ENCODE data around the gene ART3.

ART3 gene

DNA sequence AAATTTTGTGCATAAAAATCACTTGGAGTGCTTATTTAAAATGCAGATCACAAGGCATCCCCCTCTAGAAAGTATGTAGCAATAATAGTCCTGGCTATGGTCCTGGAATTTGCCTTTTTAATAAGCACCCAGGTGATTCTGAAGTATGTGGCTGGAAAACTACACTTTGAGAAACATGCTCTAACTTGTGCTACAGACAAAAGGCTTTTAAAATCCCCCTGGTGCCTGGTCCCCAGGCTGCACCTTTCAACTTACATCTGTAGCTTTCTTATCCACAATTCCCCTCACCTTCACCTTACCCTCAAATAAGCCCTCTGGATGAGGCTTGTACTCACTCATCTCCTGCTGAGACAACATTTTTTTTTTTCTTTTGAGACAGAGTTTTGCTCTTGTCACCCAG is 21.1 kb downstream of the ART3 start:
- no peaks in the 10 kb centered on the region for H3K27me3 ChIP-seq (ENCODE audit: insufficient read depth, low read length)
- no peak overlapping the region for H3K4me3 ChIP-seq (ENCODE audit: low read depth, low read length)
- H3K79me2 ChIP-seq (ENCODE audit: control insufficient read depth, insufficient read depth, low read length, unreplicated experiment): no peaks in the 10 kb centered on the region
- H2AFZ ChIP-seq (ENCODE audit: low read length, unreplicated experiment): no peak overlapping the region
- H3K4me1 ChIP-seq (ENCODE audit: control insufficient read depth, insufficient read depth, low read length, unreplicated experiment): peaks cover 6% of the 10 kb centered on the region
- no peak overlapping the region for H3K27ac ChIP-seq (ENCODE audit: low read depth, low read length)
- H3K36me3 ChIP-seq (ENCODE audit: insufficient read depth, low read length): no peaks in the 10 kb centered on the region

DNA sequence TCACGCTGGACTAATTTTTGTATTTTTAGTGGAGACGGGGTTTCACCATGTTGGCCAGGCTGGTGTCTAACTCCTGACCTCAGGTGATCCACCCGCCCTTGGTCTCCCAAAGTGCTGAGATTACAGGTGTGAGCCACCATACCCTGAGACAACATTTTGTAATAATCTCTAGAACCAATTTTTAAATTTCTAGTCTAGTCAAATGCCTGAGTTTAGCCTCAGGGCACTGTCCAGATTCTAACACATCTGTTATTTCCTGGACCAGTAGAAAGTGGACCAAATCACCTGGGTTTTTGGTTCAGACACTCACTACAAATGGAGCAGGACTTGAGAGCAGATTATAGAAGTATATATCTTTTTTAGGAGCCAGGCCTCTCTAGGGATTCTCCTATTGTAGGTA is 21.6 kb downstream of the ART3 start:
- H3K27ac ChIP-seq (ENCODE audit: low read depth, low read length): no peak overlapping the region
- H3K4me1 ChIP-seq (ENCODE audit: control insufficient read depth, insufficient read depth, low read length, unreplicated experiment): peaks cover 1% of the 10 kb centered on the region
- no peaks in the 10 kb centered on the region for H3K36me3 ChIP-seq (ENCODE audit: insufficient read depth, low read length)
- H3K27me3 ChIP-seq (ENCODE audit: insufficient read depth, low read length): no peaks in the 10 kb centered on the region
- H3K4me3 ChIP-seq (ENCODE audit: low read depth, low read length): no peak overlapping the region
- H3K79me2 ChIP-seq (ENCODE audit: control insufficient read depth, insufficient read depth, low read length, unreplicated experiment): no peaks in the 10 kb centered on the region
- H2AFZ ChIP-seq (ENCODE audit: low read length, unreplicated experiment): no peak overlapping the region

DNA sequence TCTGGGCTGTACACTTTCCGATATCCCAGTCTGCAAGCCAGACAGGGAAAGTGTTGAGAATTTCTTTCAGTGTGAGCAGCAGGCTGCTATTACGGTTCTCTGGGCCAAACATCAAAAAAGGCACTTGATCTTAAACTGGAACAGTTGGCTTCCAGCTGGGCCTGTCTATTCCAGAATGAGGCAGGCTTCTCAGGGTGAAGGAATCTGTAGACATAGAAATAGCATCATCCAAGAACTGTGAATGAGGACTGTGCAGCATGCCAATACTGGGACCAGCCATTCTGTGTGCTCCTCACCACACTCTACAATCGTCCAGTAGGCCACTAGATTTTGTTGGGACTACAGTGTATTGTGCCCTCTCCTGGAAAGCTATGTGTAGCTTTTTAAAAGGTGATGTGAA is 31.1 kb downstream of the ART3 start:
- H3K27me3 ChIP-seq (ENCODE audit: insufficient read depth, low read length): no peaks in the 10 kb centered on the region
- H3K4me1 ChIP-seq (ENCODE audit: control insufficient read depth, insufficient read depth, low read length, unreplicated experiment): no peaks in the 10 kb centered on the region
- H3K4me3 ChIP-seq (ENCODE audit: low read depth, low read length): no peak overlapping the region
- no peaks in the 10 kb centered on the region for H3K79me2 ChIP-seq (ENCODE audit: control insufficient read depth, insufficient read depth, low read length, unreplicated experiment)
- H2AFZ ChIP-seq (ENCODE audit: low read length, unreplicated experiment): no peak overlapping the region
- no peak overlapping the region for H3K27ac ChIP-seq (ENCODE audit: low read depth, low read length)
- no peaks in the 10 kb centered on the region for H3K36me3 ChIP-seq (ENCODE audit: insufficient read depth, low read length)

DNA sequence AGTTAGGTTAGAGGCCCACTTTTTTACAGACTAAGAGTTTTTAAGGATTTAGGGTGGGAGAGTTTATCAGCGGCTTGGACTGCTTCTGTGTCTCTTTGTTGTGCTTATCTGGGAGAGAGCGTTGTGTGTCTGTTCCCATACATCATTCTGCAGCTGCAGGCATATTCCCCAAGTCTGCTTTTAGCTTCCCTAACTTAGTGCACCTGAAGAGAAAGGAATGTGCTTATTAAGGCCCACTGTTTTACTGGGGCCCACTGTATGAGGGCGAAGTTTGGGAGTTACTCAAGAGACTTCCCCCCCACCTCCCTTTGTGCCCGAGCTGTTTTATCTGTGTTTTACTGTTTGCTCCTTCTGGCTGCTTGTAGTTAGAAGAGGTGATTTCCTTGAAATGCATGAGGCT is 31.9 kb downstream of the ART3 start:
- no peak overlapping the region for H2AFZ ChIP-seq (ENCODE audit: low read length, unreplicated experiment)

DNA sequence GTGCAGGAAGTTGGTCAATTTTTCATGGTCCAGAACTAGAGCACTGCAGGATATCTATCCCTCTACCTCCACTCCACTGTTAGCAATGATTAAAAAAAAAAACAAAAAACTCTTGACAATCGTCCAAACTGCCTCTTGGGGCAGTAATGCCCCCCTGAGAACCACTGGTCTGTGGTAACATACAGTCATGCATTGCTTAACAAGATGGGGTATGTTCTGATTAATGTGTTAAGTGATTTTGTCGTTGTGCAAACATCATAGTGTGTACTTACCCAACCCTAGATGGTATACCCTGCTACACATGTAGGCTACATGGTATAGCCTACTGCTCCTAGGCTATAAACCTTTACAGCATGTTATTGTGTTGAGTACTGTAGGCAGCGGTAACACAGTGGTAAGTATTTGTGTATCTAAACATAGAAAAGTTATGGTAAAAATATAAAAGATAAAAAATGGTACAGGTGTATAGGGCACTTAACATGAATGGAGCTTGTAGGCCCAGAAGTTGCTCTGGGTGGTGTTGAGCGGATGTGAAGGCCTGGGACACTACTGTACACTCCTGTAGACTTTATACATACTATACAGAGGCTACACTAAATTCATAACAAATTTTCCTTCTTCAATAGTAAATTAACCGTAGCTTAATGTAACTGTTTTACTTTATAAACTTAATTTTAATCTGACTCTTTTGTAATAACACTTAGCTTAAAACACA is 34.1 kb downstream of the ART3 start:
- Histone ChIP-seq H3K27ac (ENCODE audit: low read depth, low read length) (no peak overlapping the region), H2AFZ (ENCODE audit: low read length, unreplicated experiment) (no peak overlapping the region), H3K4me3 (ENCODE audit: low read depth, low read length) (no peak overlapping the region), H3K36me3 (ENCODE audit: insufficient read depth, low read length) (no peaks in the 10 kb centered on the region; the same call in 1 of the 2 replicates), H3K4me1 (ENCODE audit: control insufficient read depth, insufficient read depth, low read length, unreplicated experiment) (no peaks in the 10 kb centered on the region), H3K79me2 (ENCODE audit: control insufficient read depth, insufficient read depth, low read length, unreplicated experiment) (no peaks in the 10 kb centered on the region), H3K27me3 (ENCODE audit: insufficient read depth, low read length) (no peaks in the 10 kb centered on the region)

More for the DNA sequence above, 31.9 kb downstream of the ART3 start:
- Histone ChIP-seq H3K4me3 (ENCODE audit: low read depth, low read length) (no peak overlapping the region), H3K4me1 (ENCODE audit: control insufficient read depth, insufficient read depth, low read length, unreplicated experiment) (no peaks in the 10 kb centered on the region), H3K79me2 (ENCODE audit: control insufficient read depth, insufficient read depth, low read length, unreplicated experiment) (no peaks in the 10 kb centered on the region), H3K36me3 (ENCODE audit: insufficient read depth, low read length) (no peaks in the 10 kb centered on the region), H3K27ac (ENCODE audit: low read depth, low read length) (no peak overlapping the region), H3K27me3 (ENCODE audit: insufficient read depth, low read length) (no peaks in the 10 kb centered on the region)

DNA sequence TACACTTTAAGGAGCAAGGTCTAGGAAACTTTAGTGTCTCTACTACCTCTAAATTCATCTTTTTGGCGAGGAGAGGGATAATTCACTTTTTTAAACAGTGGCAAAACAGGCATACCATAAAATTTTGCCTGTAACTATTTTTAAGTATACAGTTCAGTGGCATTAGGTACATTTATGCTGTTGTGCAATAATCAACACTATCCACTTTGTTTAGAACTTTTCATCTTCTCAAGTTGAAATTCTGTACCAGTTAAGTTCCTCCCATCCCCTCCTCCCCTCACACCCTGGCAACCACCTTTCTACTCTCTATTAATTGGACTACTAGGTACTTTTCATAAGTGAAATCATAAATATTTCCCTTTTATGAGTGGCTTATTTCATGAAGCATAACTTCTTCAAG is 42.3 kb downstream of the ART3 start:
- Histone ChIP-seq H3K36me3 (ENCODE audit: insufficient read depth, low read length) (peaks cover 32% of the 10 kb centered on the region), H3K27ac (ENCODE audit: low read depth, low read length) (no peak overlapping the region), H2AFZ (ENCODE audit: low read length, unreplicated experiment) (no peak overlapping the region), H3K79me2 (ENCODE audit: control insufficient read depth, insufficient read depth, low read length, unreplicated experiment) (no peaks in the 10 kb centered on the region), H3K4me3 (ENCODE audit: low read depth, low read length) (no peak overlapping the region), H3K4me1 (ENCODE audit: control insufficient read depth, insufficient read depth, low read length, unreplicated experiment) (no peaks in the 10 kb centered on the region), H3K27me3 (ENCODE audit: insufficient read depth, low read length) (no peaks in the 10 kb centered on the region)

DNA sequence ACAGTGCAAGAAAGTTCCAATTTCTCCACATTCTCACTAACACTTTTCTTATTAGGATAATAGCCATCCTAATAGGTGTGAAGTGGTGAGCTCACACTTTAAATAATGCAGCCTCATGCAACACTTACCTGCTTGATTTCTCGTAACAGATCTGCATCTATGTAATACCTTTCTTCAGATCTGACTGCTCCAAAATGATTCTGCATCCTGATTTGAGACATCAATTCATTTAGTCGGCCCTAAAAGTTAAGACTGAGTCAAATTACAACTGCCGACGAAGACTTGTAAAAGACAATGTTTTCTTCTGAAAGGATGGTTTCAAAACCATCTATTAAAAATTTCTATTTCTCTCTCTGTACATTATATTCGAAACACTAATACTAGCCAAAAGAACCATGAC is 43.0 kb downstream of the ART3 start:
- H3K27me3 ChIP-seq (ENCODE audit: insufficient read depth, low read length): no peaks in the 10 kb centered on the region
- H3K27ac ChIP-seq (ENCODE audit: low read depth, low read length): no peak overlapping the region
- no peak overlapping the region for H3K4me3 ChIP-seq (ENCODE audit: low read depth, low read length)
- H3K79me2 ChIP-seq (ENCODE audit: control insufficient read depth, insufficient read depth, low read length, unreplicated experiment): no peaks in the 10 kb centered on the region
- H2AFZ ChIP-seq (ENCODE audit: low read length, unreplicated experiment): no peak overlapping the region
- H3K4me1 ChIP-seq (ENCODE audit: control insufficient read depth, insufficient read depth, low read length, unreplicated experiment): no peaks in the 10 kb centered on the region
- peaks cover 39% of the 10 kb centered on the region for H3K36me3 ChIP-seq (ENCODE audit: insufficient read depth, low read length)

DNA sequence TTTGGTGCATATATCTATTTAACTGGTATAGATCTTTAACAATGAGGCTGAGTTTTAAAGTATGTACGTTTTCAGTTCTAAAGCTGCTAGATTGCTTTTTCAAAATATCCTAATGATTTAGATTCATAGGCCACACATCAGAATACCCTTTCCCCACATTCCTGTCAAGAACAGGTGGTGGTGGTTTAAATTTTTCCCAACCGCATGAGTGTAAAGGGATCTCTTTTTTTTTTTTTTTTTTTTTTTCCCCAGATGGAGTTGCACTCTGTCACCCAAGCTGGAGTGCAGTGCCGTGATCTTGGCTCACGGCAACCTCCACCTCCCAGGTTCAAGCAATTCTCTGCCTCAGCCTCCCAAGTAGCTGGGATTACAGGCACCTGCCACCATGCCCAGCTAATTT is 45.7 kb downstream of the ART3 start:
- Histone ChIP-seq H2AFZ (ENCODE audit: low read length, unreplicated experiment) (no peak overlapping the region), H3K27me3 (ENCODE audit: insufficient read depth, low read length) (no peaks in the 10 kb centered on the region), H3K4me3 (ENCODE audit: low read depth, low read length) (no peak overlapping the region), H3K79me2 (ENCODE audit: control insufficient read depth, insufficient read depth, low read length, unreplicated experiment) (no peaks in the 10 kb centered on the region), H3K36me3 (ENCODE audit: insufficient read depth, low read length) (peaks cover 47% of the 10 kb centered on the region), H3K4me1 (ENCODE audit: control insufficient read depth, insufficient read depth, low read length, unreplicated experiment) (no peaks in the 10 kb centered on the region), H3K27ac (ENCODE audit: low read depth, low read length) (no peak overlapping the region)

DNA sequence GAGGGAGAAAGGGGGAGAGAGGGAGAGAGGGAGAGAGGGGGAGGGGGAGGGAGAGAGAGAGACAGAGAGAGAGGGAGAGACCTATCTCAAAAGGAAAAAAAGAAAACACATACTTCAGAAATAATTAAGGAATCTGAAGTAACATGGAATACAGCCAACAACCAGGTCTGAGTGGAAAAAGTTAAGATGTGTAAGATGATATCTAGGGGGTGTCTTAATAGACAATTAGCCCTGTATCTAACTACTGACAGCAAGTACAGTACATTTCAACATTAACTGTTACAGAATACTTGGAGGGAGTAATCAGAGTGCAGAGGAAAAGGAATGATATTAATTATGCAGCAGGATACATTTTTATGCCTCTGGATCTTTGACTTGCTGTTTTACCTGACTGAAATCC is 51.3 kb downstream of the ART3 start:
- Histone ChIP-seq H3K79me2 (ENCODE audit: control insufficient read depth, insufficient read depth, low read length, unreplicated experiment) (peaks cover 2% of the 10 kb centered on the region), H2AFZ (ENCODE audit: low read length, unreplicated experiment) (no peak overlapping the region), H3K36me3 (ENCODE audit: insufficient read depth, low read length) (peaks cover 45% of the 10 kb centered on the region), H3K27me3 (ENCODE audit: insufficient read depth, low read length) (no peaks in the 10 kb centered on the region), H3K4me1 (ENCODE audit: control insufficient read depth, insufficient read depth, low read length, unreplicated experiment) (no peaks in the 10 kb centered on the region), H3K4me3 (ENCODE audit: low read depth, low read length) (no peak overlapping the region), H3K27ac (ENCODE audit: low read depth, low read length) (no peak overlapping the region)

DNA sequence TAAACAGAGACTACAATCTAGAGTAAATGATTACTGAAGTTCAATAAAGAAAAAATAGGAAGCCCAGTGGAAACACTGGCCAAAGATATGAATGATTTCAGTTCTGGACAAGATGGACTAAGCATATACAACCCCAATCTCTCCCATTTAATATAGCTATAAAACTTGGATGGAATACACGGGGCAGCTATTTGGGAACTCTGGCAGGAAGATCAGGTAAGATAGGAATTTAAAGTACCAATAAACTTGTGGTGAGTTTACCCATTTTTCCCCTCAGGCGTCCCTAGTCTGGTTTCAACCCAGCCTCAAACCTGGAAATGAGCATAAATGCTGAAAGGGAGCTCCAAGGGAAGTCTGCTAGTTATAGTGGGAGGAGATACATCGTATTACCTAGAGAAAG is 53.2 kb downstream of the ART3 start:
- H2AFZ ChIP-seq (ENCODE audit: low read length, unreplicated experiment): no peak overlapping the region
- no peak overlapping the region for H3K4me3 ChIP-seq (ENCODE audit: low read depth, low read length)
- H3K27me3 ChIP-seq (ENCODE audit: insufficient read depth, low read length): no peaks in the 10 kb centered on the region
- peaks cover 37% of the 10 kb centered on the region for H3K36me3 ChIP-seq (ENCODE audit: insufficient read depth, low read length)
- no peak overlapping the region for H3K27ac ChIP-seq (ENCODE audit: low read depth, low read length)
- H3K79me2 ChIP-seq (ENCODE audit: control insufficient read depth, insufficient read depth, low read length, unreplicated experiment): peaks cover 2% of the 10 kb centered on the region
- no peaks in the 10 kb centered on the region for H3K4me1 ChIP-seq (ENCODE audit: control insufficient read depth, insufficient read depth, low read length, unreplicated experiment)

DNA sequence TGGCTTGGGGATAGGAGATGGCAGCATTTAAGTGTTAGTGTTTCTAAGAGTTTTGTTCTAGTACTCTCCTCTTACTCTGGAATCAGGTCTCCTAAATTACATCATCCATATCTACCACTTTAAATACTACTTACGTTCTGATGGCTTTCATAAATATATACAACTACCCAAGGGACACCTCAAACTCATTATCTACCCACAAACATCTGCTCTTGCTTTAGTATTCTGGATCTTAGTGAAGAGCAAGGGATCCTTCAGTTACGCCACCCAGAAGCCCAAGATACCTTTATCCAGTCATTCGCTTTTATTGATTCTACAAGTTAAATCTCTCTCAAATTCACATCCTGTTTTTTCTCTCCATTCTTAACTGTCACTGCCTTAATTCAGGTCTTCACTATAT is 66.7 kb downstream of the ART3 start:
- no peak overlapping the region for H2AFZ ChIP-seq (ENCODE audit: low read length, unreplicated experiment)
- peaks cover 28% of the 10 kb centered on the region for H3K36me3 ChIP-seq (ENCODE audit: insufficient read depth, low read length)
- no peaks in the 10 kb centered on the region for H3K27me3 ChIP-seq (ENCODE audit: insufficient read depth, low read length)
- peaks cover 8% of the 10 kb centered on the region for H3K4me1 ChIP-seq (ENCODE audit: control insufficient read depth, insufficient read depth, low read length, unreplicated experiment)
- no peak overlapping the region for H3K4me3 ChIP-seq (ENCODE audit: low read depth, low read length)
- no peak overlapping the region for H3K27ac ChIP-seq (ENCODE audit: low read depth, low read length)
- peaks cover 74% of the 10 kb centered on the region for H3K79me2 ChIP-seq (ENCODE audit: control insufficient read depth, insufficient read depth, low read length, unreplicated experiment)

Data from ACC112 (cell line).